Stimulated activated CD4-positive, alpha-beta T cell treated with anti-CD3 and anti-CD28 coated beads, TNF-alpha, amount 100 ng/mL, for 1 hour (primary cell): Measurements from ENCODE around the gene STARD6.
"Not testable (repeated sequence)": the region's sequence is repeated elsewhere in the genome, so short reads cannot be mapped to it uniquely, and the experiment has no call there.

Experiments
- DNase-seq, 3 donors: peaks; one replicate each; pipeline ENCODE4 v3.0.0-alpha.2; 2020; ENCODE audit warnings: low read depth in 3 of 3, low spot score in 1 of 3

Gene STARD6

GRCh38 chr18:54351186-54351585 is 6.5 kb downstream of the STARD6 start:
- DNase-seq, result no peak

GRCh38 chr18:54338230-54338629 is 19.4 kb downstream of the STARD6 start:
- no peak for DNase-seq

GRCh38 chr18:54335638-54336173 is 22.0 kb downstream of the STARD6 start:
- no peak for DNase-seq

- no peak for DNase-seq
Observed at GRCh38 chr18:54330768-54331548, 26.7 kb downstream of the STARD6 start.

- no peak for DNase-seq
Observed at GRCh38 chr18:54329787-54330186, 27.9 kb downstream of the STARD6 start.

- no peak for DNase-seq
Observed at GRCh38 chr18:54327818-54328217, 29.8 kb downstream of the STARD6 start.

- DNase-seq, result no peak
Observed at GRCh38 chr18:54323970-54324369, 33.7 kb downstream of the STARD6 start.

- no peak for DNase-seq
Observed at GRCh38 chr18:54323561-54323960, 34.1 kb downstream of the STARD6 start.

GRCh38 chr18:54316071-54316820 is 41.4 kb downstream of the STARD6 start:
- DNase-seq, result no peak

GRCh38 chr18:54309564-54309963 is 48.1 kb downstream of the STARD6 start:
- not testable (repeated sequence) for DNase-seq

- no peak for DNase-seq
Observed at GRCh38 chr18:54303408-54303807, 54.2 kb downstream of the STARD6 start.

- DNase-seq, result not testable (repeated sequence)
Observed at GRCh38 chr18:54298991-54299390, 58.7 kb downstream of the STARD6 start.

- DNase-seq, result no peak
Observed at GRCh38 chr18:54296062-54296461, 61.6 kb downstream of the STARD6 start.

- DNase-seq, result no peak
Observed at GRCh38 chr18:54294274-54294673, 63.4 kb downstream of the STARD6 start.

- no peak for DNase-seq
Observed at GRCh38 chr18:54284981-54285785, 72.5 kb downstream of the STARD6 start.

- no peak for DNase-seq
Observed at GRCh38 chr18:54284535-54284934, 73.1 kb downstream of the STARD6 start.

GRCh38 chr18:54280220-54280569 is 77.5 kb downstream of the STARD6 start:
- no peak for DNase-seq

GRCh38 chr18:54279477-54280219 is 78.0 kb downstream of the STARD6 start:
- no peak for DNase-seq

GRCh38 chr18:54278615-54279014 is 79.0 kb downstream of the STARD6 start:
- DNase-seq, result no peak

GRCh38 chr18:54277899-54278298 is 79.8 kb downstream of the STARD6 start:
- DNase-seq, result no peak
